ENCODE measurements around the gene RUVBL1.

The RUVBL1 gene

GRCh38 chr3:128123538-128124368 is at the start of gene RUVBL1:
Gene RUVBL1 (minus strand): TSS chr3:128123812. CDS start chr3:128123724, 88 bp downstream.
- peak; percentile 97 for DNase-seq (ENCODE audit: extremely low read depth, low read depth)
- no peak for TF ChIP-seq CTCF (IDR thresholded peaks at IDR 0.05; ENCODE audit: low read depth, low read length, missing control alignments)
- H3K4me3 ChIP-seq (replicated peaks; ENCODE audit: low read depth, low read length), result peak within 1 kb of the TSS; percentile 88

GRCh38 chr3:128173200-128173599 is 49.6 kb upstream of the RUVBL1 start:
- no peak for DNase-seq (ENCODE audit: extremely low read depth, low read depth)
- no peak overlapping the region for H3K4me3 ChIP-seq (replicated peaks; ENCODE audit: low read depth, low read length)
- no peak for TF ChIP-seq CTCF (IDR thresholded peaks at IDR 0.05; ENCODE audit: low read depth, low read length, missing control alignments)

GRCh38 chr3:128170866-128171516 is 47.4 kb upstream of the RUVBL1 start:
- no peak overlapping the region for H3K4me3 ChIP-seq (replicated peaks; ENCODE audit: low read depth, low read length)
- peak; percentile 82 for TF ChIP-seq CTCF (IDR thresholded peaks at IDR 0.05; ENCODE audit: low read depth, low read length, missing control alignments)
- DNase-seq (ENCODE audit: extremely low read depth, low read depth), result peak; percentile 63

GRCh38 chr3:128168836-128169235 is 45.2 kb upstream of the RUVBL1 start:
- no peak for TF ChIP-seq CTCF (IDR thresholded peaks at IDR 0.05; ENCODE audit: low read depth, low read length, missing control alignments)
- DNase-seq (ENCODE audit: extremely low read depth, low read depth), result no peak
- no peak overlapping the region for H3K4me3 ChIP-seq (replicated peaks; ENCODE audit: low read depth, low read length)

- no peak for TF ChIP-seq CTCF (IDR thresholded peaks at IDR 0.05; ENCODE audit: low read depth, low read length, missing control alignments)
- DNase-seq (ENCODE audit: extremely low read depth, low read depth), result no peak
- no peak overlapping the region for H3K4me3 ChIP-seq (replicated peaks; ENCODE audit: low read depth, low read length)
Observed at GRCh38 chr3:128167973-128168674, 44.5 kb upstream of the RUVBL1 start.

GRCh38 chr3:128167646-128167972 is 44.0 kb upstream of the RUVBL1 start:
- no peak for TF ChIP-seq CTCF (IDR thresholded peaks at IDR 0.05; ENCODE audit: low read depth, low read length, missing control alignments)
- no peak for DNase-seq (ENCODE audit: extremely low read depth, low read depth)
- no peak overlapping the region for H3K4me3 ChIP-seq (replicated peaks; ENCODE audit: low read depth, low read length)

Data from HFF-Myc (cell line).